ENCODE data around the gene IL13RA1.
"Not testable (repeated sequence)": the region's sequence is repeated elsewhere in the genome, so short reads cannot be mapped to it uniquely, and the experiment has no call there.

The IL13RA1 gene

DNA sequence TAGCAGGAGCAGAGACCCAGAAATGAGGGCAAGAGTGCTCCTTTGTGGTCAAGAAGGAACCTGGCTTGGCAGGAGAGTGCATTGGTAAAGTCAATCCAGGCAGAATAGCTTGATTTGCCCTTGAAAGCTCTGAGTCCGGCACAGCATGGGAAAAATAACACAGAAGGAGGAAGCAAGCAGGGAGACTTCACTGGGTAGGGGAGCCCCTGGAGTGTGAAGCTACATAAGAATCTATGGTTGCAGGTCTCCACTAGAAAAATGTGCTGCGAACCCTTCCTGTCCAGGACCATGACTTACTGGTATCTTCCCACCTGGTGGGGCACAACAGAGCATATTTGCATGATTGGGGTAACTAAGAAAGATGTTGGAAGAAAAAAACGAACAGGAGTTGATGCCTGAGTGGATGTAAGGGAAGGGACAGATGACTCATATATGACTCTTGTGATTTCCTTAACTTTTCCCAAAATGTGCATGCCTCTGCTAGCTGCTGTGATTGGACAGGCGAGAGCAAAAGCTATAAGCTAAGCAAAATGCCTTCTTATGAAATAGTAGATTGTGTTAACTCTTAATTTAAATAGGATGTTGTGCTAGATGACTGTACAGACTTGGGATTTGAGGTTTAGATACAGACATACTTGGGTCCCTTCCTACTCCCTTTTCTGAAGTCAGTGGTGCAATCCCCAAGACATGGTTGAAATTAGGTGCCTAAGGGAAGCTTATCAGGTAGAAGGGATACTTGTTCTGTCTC, 3.3 kb downstream of the IL13RA1 start:
- TF ChIP-seq ZNF600 (tag by site-specific recombination; IDR thresholded peaks at IDR 0.05) (peak; percentile 80), ZXDB (tag by site-specific recombination; IDR thresholded peaks at IDR 0.05) (no peak), ZIC2 (tag by site-specific recombination; IDR thresholded peaks at IDR 0.05) (peak; percentile 92), GLIS1 (tag by site-specific recombination; IDR thresholded peaks at IDR 0.05) (peak; percentile 36), ZNF514 (tag by site-specific recombination; IDR thresholded peaks at IDR 0.05) (no peak), ZNF624 (tag by site-specific recombination; IDR thresholded peaks at IDR 0.05) (no peak), ZNF585B (tag by site-specific recombination; IDR thresholded peaks at IDR 0.05) (no peak)
- Histone ChIP-seq H3K36me3 (ENCODE audit: control insufficient read depth in 2 of 2, insufficient read depth in 1 of 2, low read length in 2 of 2) (no peaks in the 10 kb centered on the region), H3K9me3 (ENCODE audit: control insufficient read depth, insufficient read depth, low read depth, low read length) (no peaks in the 10 kb centered on the region), H3K4me3 (ENCODE audit: low read depth, low read length) (no peak overlapping the region), H3K27ac (ENCODE audit: extremely low read depth, low read depth, low read length) (no peak overlapping the region), H3K4me1 (ENCODE audit: control insufficient read depth, insufficient read depth, low read length) (0 out of 2 replicates have a peak, but pooled peaks cover 5% of the 10 kb centered on the region)
- CTCF ChIA-PET: interaction anchor here (0.6 to 1.0 kb wide), 3 partner anchors 87 to 193 kb away, joined by 3 read pairs; no protein-coding TSS in a partner anchor
- POLR2A ChIA-PET: no interaction called here

- H3K4me1 ChIP-seq (ENCODE audit: control insufficient read depth, insufficient read depth, low read length); H3K4me3 ChIP-seq (ENCODE audit: low read depth, low read length); H3K36me3 ChIP-seq (ENCODE audit: control insufficient read depth in 2 of 2, insufficient read depth in 1 of 2, low read length in 2 of 2); CTCF ChIA-PET; POLR2A ChIA-PET; H3K27ac ChIP-seq (ENCODE audit: extremely low read depth, low read depth, low read length); H3K9me3 ChIP-seq (ENCODE audit: control insufficient read depth, insufficient read depth, low read depth, low read length): not testable (repeated sequence)
- 0 out of 2 replicates have a peak, but pooled peaks have one; percentile 55 for TF ChIP-seq ZNF580 (tag by site-specific recombination; IDR thresholded peaks at IDR 0.05)
- peak; percentile 97 for TF ChIP-seq ZNF146 (tag by site-specific recombination; IDR thresholded peaks at IDR 0.05)
- 0 out of 2 replicates have a peak, but pooled peaks have one; percentile 21 for TF ChIP-seq ZNF280D (tag by site-specific recombination; IDR thresholded peaks at IDR 0.05)
Measured at GRCh38 chrX:118732551-118732950, 5.1 kb downstream of the IL13RA1 start.

GRCh38 chrX:118734909-118735308, 7.5 kb downstream of the IL13RA1 start:
- TF ChIP-seq ZNF571 (tag by site-specific recombination; IDR thresholded peaks at IDR 0.05): no peak
- TF ChIP-seq ZNF146 (tag by site-specific recombination; IDR thresholded peaks at IDR 0.05): no peak
- no peak for TF ChIP-seq ZSCAN23 (tag by site-specific recombination; IDR thresholded peaks at IDR 0.05)
- TF ChIP-seq ZBTB21 (tag by site-specific recombination; IDR thresholded peaks at IDR 0.05): no peak
- no peak for TF ChIP-seq TCF7L2 (IDR thresholded peaks at IDR 0.05; ENCODE audit: borderline replicate concordance, low read depth, low read length)
- no peak for TF ChIP-seq ZBTB20 (tag by site-specific recombination; IDR thresholded peaks at IDR 0.05)
- no peak for TF ChIP-seq ZNF341 (tag by site-specific recombination; IDR thresholded peaks at IDR 0.05; ENCODE audit: low read depth)
- TF ChIP-seq SALL2 (tag by site-specific recombination; IDR thresholded peaks at IDR 0.05; ENCODE audit: borderline replicate concordance): no peak
- no peak for TF ChIP-seq ZNF211 (tag by site-specific recombination; IDR thresholded peaks at IDR 0.05; ENCODE audit: low read depth)
- Histone ChIP-seq H3K36me3 (ENCODE audit: control insufficient read depth in 2 of 2, insufficient read depth in 1 of 2, low read length in 2 of 2) (no peaks in the 10 kb centered on the region), H3K4me1 (ENCODE audit: control insufficient read depth, insufficient read depth, low read length) (no peaks in the 10 kb centered on the region), H3K9me3 (ENCODE audit: control insufficient read depth, insufficient read depth, low read depth, low read length) (no peaks in the 10 kb centered on the region), H3K4me3 (ENCODE audit: low read depth, low read length) (no peak overlapping the region), H3K27ac (ENCODE audit: extremely low read depth, low read depth, low read length) (no peak overlapping the region)
- ChIA-PET CTCF (interaction anchor here (0.6 kb wide), 2 partner anchors 23 to 1171 kb away, joined by 3 read pairs; no protein-coding TSS in a partner anchor), POLR2A (no interaction called here)

Measured in HEK293 (cell line).